Right renal cortex interstitium (tissue), 3 donors: ENCODE measurements around the gene TRIM44. TPM values are rescaled to one million over a fixed set of nuclear protein-coding genes. Genes with fewer than 3 reads are reported as not detected.
"Not testable (repeated sequence)": the region's sequence is repeated elsewhere in the genome, so short reads cannot be mapped to it uniquely, and the experiment has no call there.

Experiments used
- DNase-seq, 3 donors: peaks; one replicate each; pipeline ENCODE4 v3.0.0-alpha.2; 2013; ENCODE audit warnings: low read depth in 3 of 3, low spot score in 2 of 3
- polyA plus RNA-seq, 3 donors: library from polyadenylated mRNA; unstranded; fragments of 120-200 nt; gene quantifications; one replicate each; pipeline ENCODE4 v1.2.1, GENCODE V29; 2013; ENCODE audit not compliant: insufficient read length in 3 of 3

TRIM44 gene
- polyA plus RNA-seq, 3 donors: 98.6 to 107 (median 105) TPM

- DNase-seq: no peak
Observed at GRCh38 chr11:35667257-35667656, 4.7 kb downstream of the TRIM44 start.

- DNase-seq: not testable (repeated sequence)
Observed at GRCh38 chr11:35668350-35668749, 5.8 kb downstream of the TRIM44 start.

GRCh38 chr11:35671396-35672127, 9.0 kb downstream of the TRIM44 start:
- DNase-seq: no peak

GRCh38 chr11:35672608-35673007, 10.0 kb downstream of the TRIM44 start:
- DNase-seq: no peak

- no peak for DNase-seq
Observed at GRCh38 chr11:35675901-35676610, 13.5 kb downstream of the TRIM44 start.

- no peak for DNase-seq
Observed at GRCh38 chr11:35676611-35676965, 14.0 kb downstream of the TRIM44 start.

- DNase-seq: no peak
Observed at GRCh38 chr11:35677904-35678303, 15.3 kb downstream of the TRIM44 start.

- no peak for DNase-seq
Observed at GRCh38 chr11:35678471-35678870, 15.9 kb downstream of the TRIM44 start.

- no peak for DNase-seq
Observed at GRCh38 chr11:35678975-35679374, 16.4 kb downstream of the TRIM44 start.

GRCh38 chr11:35680506-35680905, 17.9 kb downstream of the TRIM44 start:
- no peak for DNase-seq

GRCh38 chr11:35681163-35681767, 18.7 kb downstream of the TRIM44 start:
- DNase-seq: no peak

GRCh38 chr11:35682230-35683173, 19.9 kb downstream of the TRIM44 start:
- peak in 1 of 3 donors; percentile 13 for DNase-seq

- DNase-seq: no peak
Observed at GRCh38 chr11:35683728-35684339, 21.3 kb downstream of the TRIM44 start.

- no peak for DNase-seq
Observed at GRCh38 chr11:35688023-35688422, 25.4 kb downstream of the TRIM44 start.

GRCh38 chr11:35689081-35689996, 26.8 kb downstream of the TRIM44 start:
- DNase-seq: no peak

- no peak for DNase-seq
Observed at GRCh38 chr11:35702126-35702525, 39.6 kb downstream of the TRIM44 start.

- no peak for DNase-seq
Observed at GRCh38 chr11:35709376-35709775, 46.8 kb downstream of the TRIM44 start.

- DNase-seq: no peak
Observed at GRCh38 chr11:35711173-35711910, 48.8 kb downstream of the TRIM44 start.

- DNase-seq: no peak
Observed at GRCh38 chr11:35711924-35712323, 49.3 kb downstream of the TRIM44 start.
